Measurements from ENCODE around the gene IRS1.

Gene IRS1

DNA sequence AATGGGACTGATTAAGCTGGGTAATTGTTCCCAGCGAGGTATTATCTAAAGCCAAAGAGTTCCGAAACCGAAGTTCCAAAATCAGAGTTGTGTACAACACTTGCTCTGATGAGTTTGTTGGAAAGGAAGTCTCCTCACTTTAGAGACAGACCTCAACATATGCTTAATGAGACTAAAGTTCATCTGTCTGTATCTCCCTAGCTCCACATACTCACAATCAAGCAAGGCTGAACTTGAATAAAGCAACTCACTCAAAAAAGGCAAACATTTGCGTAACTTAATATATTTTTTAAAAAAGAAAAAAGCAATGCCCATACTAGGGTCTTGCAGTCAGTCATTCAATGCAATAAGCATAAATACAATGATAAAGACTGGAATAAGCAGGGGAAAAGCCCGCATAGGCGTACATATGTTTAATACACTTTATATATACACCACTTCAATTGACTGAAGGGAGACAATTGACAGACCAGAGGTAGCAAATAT is 60.0 kb downstream of the IRS1 start:
- no peak for TF ChIP-seq GATA3 (IDR thresholded peaks at IDR 0.05; ENCODE audit: low read depth, low read length)
- TF ChIP-seq GATA2 (IDR thresholded peaks at IDR 0.05; ENCODE audit: low read depth, low read length), result no peak

DNA sequence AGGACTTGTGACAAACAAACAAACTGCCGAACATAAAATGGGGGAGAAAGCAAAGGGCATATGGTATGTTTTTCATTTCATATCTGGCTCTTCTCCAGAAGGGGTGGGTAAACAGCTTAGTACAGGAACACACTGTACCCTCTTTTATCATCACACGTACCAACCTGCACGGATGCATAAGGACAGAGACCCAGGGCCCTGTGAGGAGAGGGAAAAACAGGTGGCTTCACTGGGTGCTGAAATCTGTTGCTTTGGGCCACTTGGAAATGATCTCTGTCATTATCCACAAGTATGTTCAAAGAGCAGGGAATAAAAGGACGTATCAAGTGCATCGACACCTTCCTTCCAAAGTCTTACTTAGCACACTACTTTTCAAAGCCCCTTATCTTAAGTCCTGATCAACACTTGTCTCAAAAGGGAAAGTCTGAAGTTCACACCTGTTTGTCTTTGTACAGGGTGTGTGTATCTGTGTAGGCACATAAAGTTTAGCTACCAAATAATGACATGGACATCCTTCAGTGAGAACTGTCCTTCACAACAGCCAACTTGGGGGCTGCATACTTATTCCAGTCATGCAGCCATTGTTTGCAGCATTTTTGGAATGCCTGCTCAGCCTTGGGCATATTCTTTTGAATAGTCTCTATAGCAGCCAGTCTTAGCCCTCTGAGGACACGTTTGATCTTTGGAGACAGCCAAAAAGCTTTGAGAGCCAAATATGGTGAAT is 60.6 kb downstream of the IRS1 start:
- TF ChIP-seq GATA2 (IDR thresholded peaks at IDR 0.05; ENCODE audit: low read depth, low read length) (no peak), GATA3 (IDR thresholded peaks at IDR 0.05; ENCODE audit: low read depth, low read length) (no peak)

DNA sequence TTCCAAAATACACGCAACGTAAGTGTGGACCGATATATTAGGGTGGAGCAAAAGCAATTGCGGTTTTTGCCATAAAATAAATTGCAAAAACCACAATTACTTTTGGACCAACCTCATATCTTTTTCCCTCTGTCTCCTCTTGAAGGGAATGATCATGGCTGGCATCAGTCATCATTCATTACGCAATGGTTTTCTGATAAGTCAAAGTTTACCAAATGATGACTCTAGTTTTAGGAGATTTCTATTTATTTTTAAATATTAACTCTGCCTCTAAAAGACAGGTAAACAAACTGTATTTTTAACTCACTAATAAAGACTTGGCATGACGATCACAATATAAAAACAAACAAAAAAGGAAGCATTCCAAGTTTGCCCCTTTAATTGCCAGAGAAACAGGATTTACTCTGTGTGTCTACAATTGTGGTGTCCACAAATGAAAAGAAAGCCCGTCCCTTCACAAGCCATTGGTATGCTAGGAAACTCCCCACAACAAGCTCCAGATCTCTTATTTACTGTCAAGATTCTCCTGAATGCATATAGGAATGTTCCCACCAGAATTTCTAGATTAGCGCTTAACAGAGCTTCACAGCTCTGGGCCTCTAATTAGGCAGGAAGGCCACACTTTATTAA is 61.3 kb downstream of the IRS1 start:
- TF ChIP-seq GATA2 (IDR thresholded peaks at IDR 0.05; ENCODE audit: low read depth, low read length) (no peak), GATA3 (IDR thresholded peaks at IDR 0.05; ENCODE audit: low read depth, low read length) (no peak)

DNA sequence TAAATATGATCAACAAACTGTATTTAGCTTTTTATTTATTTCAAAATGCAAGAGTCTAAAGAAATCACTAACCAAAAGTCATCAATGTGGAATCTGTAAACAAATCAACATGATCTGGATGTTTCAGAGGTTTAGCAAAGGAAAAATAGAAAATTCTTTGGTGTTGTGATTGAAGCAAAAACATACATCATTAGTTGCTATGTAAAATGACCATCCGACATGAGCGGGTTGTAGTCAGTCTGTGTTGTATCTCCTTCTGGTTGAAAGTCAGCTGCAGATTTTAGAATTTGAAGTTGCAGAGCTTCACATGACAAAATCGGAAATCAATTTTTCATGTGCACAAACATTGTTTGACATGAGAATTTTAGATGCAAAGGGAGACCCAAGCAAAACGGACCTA is 63.2 kb downstream of the IRS1 start:
- TF ChIP-seq GATA3 (IDR thresholded peaks at IDR 0.05; ENCODE audit: low read depth, low read length), result no peak
- TF ChIP-seq GATA2 (IDR thresholded peaks at IDR 0.05; ENCODE audit: low read depth, low read length), result no peak

DNA sequence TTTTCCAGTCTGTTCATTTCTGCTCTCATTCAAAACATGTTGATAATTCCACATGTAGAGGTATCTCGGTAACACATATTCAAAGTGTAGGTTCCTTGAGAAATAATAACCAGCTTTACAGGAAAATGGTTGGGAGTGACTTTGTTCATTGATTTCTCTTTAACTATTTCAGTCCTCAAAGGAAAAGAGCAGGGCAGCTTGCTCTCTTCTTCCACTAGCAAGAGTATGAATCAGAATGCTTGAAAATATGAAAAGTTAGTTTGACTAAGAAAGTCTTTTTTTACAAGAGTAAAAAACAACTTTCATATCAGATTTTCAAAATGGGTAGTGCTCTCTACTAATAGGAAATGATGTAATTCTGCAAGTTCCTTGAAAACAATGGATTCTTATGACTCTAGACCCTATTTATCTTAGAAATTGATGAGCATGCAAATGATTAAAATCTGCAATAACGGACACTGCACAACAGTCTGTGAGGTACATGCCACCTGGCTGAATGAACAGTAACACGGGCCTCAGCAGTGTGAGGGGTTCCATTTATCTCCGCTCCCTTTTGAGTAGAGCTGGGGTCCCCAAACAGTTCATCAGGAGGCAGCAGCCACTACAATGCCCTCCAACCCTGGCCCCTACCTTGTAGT is 65.6 kb downstream of the IRS1 start:
- TF ChIP-seq GATA2 (IDR thresholded peaks at IDR 0.05; ENCODE audit: low read depth, low read length) (no peak), GATA3 (IDR thresholded peaks at IDR 0.05; ENCODE audit: low read depth, low read length) (no peak)

DNA sequence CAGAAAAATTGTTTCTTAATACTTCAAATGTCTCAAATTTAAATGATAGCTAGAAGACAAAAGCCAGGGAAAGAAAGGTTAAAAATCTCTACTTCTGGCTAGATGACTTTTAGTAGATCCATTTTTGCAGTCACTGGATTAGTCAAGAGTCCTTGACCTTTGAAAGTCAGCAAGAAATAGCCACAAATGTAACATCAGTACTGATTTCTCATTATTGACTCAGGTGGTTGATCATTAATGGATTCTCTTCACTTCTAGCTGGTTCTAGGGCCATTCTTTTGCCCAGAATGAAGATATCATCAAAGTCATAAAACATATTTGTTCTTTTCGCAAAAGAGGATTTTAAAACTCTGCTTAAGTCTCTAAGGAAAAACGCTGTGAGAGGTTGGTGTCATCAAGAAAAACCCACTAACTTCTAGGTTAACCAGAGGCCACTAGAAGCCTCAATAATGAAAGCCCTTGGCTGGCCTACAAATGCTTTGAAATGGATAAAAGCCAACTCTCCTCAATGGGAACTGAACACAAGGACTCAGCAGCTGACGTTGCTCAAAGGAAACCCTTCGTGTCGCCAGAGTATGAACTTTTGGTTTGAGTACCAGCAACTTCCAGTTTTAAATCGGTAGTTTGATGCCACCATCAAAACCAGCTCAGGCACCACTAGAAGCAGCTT is 66.3 kb downstream of the IRS1 start:
- TF ChIP-seq GATA2 (IDR thresholded peaks at IDR 0.05; ENCODE audit: low read depth, low read length), result no peak
- no peak for TF ChIP-seq GATA3 (IDR thresholded peaks at IDR 0.05; ENCODE audit: low read depth, low read length)

DNA sequence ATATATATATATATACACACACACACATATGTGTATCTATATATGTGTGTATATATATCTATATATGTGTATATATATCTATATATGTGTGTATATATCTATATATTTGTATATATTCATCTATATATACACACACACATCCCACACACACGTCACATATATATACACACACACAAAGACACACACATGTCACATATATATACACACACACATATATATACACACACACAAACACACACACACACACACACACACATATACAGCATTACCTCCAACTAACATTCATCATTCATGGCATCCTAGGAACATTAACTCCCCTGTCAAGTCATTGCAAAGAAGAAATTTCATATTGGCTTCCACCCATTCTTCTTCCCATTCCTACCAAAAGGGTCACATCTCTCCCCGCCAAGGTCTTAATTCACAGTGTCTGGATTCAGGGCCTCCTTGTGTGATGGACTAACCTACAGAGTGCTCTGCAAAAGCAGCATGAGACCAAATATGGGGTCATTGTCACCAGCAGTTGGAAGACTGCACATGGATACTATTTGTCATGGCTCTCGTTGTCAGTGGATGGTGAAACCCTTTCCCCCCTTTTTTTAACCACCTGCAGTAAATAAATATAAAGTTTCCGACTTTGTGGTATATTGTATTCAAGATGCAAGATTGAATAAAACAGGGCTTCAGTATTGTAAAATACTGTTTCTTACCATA is 67.0 kb downstream of the IRS1 start:
- TF ChIP-seq GATA3 (IDR thresholded peaks at IDR 0.05; ENCODE audit: low read depth, low read length) (no peak), GATA2 (IDR thresholded peaks at IDR 0.05; ENCODE audit: low read depth, low read length) (no peak)

DNA sequence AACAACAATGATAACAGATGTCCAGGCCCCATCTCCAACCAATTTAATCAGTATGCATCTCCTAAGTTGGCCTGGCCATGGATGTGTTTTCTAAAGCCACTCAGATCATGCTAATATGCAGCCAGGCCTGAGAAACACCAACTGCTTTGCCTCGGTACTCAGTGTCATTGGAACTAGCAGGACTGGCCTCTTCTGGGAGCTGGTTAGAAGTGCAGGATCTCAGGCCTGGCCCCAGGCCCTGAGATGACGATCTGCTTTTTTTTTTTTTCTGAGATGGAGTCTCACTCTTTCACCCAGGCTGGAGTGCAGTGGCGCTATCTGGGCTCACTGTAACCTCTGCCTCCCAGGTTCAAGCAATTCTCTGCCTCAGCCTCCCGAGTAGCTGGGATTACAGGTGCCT is 69.1 kb downstream of the IRS1 start:
- TF ChIP-seq GATA3 (IDR thresholded peaks at IDR 0.05; ENCODE audit: low read depth, low read length), result no peak
- TF ChIP-seq GATA2 (IDR thresholded peaks at IDR 0.05; ENCODE audit: low read depth, low read length), result no peak

DNA sequence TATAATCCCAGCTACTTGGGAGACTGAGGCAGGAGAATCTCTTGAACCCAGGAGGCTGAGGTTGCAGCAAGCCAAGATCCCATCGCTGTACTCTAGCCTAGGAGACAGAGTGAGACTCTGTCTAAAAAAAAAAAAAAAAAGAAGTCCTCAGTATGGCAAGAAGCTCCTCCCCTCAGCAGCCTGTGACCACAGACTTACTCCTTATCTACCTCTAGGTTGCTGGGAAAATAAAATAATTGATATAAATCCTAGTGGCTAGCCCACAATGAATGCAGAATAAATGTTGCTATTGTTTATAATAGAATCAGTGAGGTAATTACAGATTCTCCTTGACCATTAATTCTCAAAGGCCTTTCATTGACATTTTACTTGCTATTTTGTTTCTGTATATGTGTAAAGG is 70.6 kb downstream of the IRS1 start:
- TF ChIP-seq GATA2 (IDR thresholded peaks at IDR 0.05; ENCODE audit: low read depth, low read length) (no peak), GATA3 (IDR thresholded peaks at IDR 0.05; ENCODE audit: low read depth, low read length) (no peak)

DNA sequence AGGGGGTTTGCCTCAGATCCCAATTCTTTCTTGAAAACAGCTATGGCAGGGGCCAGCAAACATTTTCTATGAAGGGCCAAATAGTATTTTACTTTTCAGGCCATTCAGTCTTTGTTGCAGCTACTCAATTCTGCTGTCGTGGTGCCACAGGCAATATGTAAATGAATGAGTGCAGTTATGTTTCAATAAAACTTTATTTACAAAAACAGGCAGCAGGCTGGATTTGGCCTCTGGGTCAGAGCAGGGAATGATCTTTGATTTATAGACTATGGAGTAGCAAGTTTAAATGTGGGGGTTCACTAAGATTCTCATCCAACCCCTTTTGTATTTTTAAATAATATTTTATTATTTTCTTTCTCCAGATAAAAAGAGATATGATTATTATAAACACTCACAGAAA is 72.4 kb downstream of the IRS1 start:
- TF ChIP-seq GATA2 (IDR thresholded peaks at IDR 0.05; ENCODE audit: low read depth, low read length) (no peak), GATA3 (IDR thresholded peaks at IDR 0.05; ENCODE audit: low read depth, low read length) (no peak)

DNA sequence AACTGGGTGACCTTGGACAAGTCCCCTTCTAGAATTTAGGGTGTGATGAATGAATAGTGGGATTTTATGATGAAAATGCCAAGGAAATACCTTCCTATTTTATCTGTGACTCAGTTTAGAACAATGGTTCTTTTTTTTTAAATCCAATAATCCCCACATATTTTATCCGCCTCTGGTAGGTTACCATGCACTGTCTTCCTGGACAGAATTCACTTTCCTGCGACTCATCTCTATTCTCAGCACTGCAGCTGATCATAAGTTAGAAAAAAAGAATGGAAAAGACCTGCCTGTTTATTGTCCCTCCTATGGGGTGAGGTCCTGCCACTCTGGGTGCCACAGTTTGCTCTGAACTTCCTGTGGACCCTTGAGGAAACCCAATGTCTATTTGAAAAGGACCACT is 73.1 kb downstream of the IRS1 start:
- TF ChIP-seq GATA3 (IDR thresholded peaks at IDR 0.05; ENCODE audit: low read depth, low read length) (no peak), GATA2 (IDR thresholded peaks at IDR 0.05; ENCODE audit: low read depth, low read length) (no peak)

DNA sequence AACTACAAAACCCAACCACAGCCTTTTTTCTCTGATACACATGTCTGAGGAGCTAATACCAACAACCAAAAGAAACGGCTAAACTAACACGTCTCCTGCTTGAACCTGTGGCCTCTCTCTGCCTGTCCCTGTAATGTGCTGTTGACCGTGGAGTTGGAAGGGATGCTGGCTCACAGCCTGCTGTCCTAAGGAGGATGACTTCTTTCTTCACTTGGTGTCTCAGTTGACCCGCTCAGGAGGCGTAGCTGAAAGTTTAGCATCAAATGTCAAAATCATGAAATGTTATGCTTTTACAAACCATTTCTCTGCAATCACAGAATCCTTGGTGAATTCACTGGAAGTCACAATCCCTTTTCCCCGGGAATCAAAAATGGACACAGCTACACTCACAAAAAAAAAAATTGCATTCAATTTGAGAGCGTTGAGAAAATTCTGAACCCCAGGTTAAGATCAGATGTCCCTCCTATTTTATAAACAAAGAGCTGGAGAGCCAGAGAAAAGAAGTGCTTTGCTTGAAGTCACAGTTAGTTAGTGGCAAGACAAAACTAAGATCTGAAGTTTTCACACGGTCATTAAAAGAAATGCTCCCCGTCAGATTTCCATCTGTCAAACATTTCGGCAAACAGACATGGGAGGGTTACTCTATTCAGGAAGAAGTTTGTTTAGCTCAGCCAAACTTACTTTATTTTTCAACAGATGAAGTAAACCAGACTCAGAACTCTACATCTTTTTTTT is 74.3 kb downstream of the IRS1 start:
- no peak for TF ChIP-seq GATA2 (IDR thresholded peaks at IDR 0.05; ENCODE audit: low read depth, low read length)

DNA sequence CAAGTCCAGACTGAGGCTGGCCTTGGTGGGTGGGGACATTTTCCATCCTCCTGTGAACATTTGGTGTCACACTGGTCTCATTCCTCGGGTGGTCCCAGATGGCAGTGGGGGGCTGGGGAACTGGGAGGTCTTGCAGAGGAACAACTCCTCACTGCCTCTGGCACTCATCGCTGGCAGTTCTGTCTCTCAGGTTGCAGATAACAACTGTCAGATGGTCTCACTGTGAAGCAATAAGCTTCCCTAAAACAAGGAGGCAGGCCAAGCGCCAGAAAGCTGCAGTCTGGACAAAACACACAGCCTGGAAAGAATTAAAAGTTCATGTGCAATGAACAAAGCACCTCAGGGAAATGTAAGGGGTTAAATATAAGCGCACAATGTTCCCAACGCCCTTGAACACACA is 78.1 kb downstream of the IRS1 start:
- peak; percentile 65 for TF ChIP-seq GATA2 (IDR thresholded peaks at IDR 0.05; ENCODE audit: low read depth, low read length)
- no peak for TF ChIP-seq GATA3 (IDR thresholded peaks at IDR 0.05; ENCODE audit: low read depth, low read length)
